Keratinocyte (primary cell): ENCODE results near the gene ADCY5. TPM values are rescaled to one million over a fixed set of nuclear protein-coding genes. Genes with fewer than 3 reads are reported as not detected.

Experiments used
- DNase-seq: peaks from one replicate; pipeline ENCODE4 v3.0.0-alpha.2; 2011; ENCODE audit warnings: low read depth, missing footprints, low spot score
- FAIRE-seq: peaks from 2 replicates; lab custom pipeline; 2011; peaks lifted over from hg19 to GRCh38; lab: Jason Lieb, UNC
- H2AFZ ChIP-seq: 2 replicates; pipeline ENCODE4 v1.6.0; 2012; ENCODE audit warnings: low read length, control low read depth, inconsistent platforms; ENCODE audit not compliant: control insufficient read depth
- H3K27ac ChIP-seq: 2 replicates; pipeline ENCODE4 v1.5.1; 2011; ENCODE audit warnings: low read length; ENCODE audit not compliant: control insufficient read depth, insufficient read depth
- H3K27me3 ChIP-seq: 3 replicates; pipeline ENCODE4 v1.6.0; 2011; ENCODE audit warnings: low read length; ENCODE audit not compliant: control insufficient read depth, insufficient read depth; ENCODE audit errors: extremely low read depth
- H3K36me3 ChIP-seq, 2 experiments: 2 replicates in 1 of 2; 3 replicates in 1 of 2; pipeline ENCODE4 v1.5.1; 2011; ENCODE audit warnings: low read length in 2 of 2, mild to moderate bottlenecking in 1 of 2; ENCODE audit not compliant: control insufficient read depth in 2 of 2, insufficient read depth in 2 of 2; ENCODE audit errors: extremely low read depth in 1 of 2
- H3K4me1 ChIP-seq: 3 replicates; pipeline ENCODE4 v1.5.1; 2011; ENCODE audit warnings: low read length; ENCODE audit not compliant: control insufficient read depth, insufficient read depth; ENCODE audit errors: extremely low read depth
- H3K4me2 ChIP-seq: 3 replicates; pipeline ENCODE4 v1.6.0; 2011; ENCODE audit warnings: low read depth, low read length; ENCODE audit not compliant: control insufficient read depth, insufficient read depth; ENCODE audit errors: extremely low read depth
- H3K4me3 ChIP-seq, 3 experiments: fragments of 200-600 bp in 1 of 3; sonication (generic) in 1 of 3; 2 replicates in 2 of 3; 3 replicates in 1 of 3; pipeline ENCODE4 v1.5.1; 2011 to 2016; ENCODE audit warnings: low read length in 3 of 3, mild to moderate bottlenecking in 3 of 3, control low read depth in 2 of 3, inconsistent platforms in 1 of 3, low read depth in 1 of 3, mixed read lengths in 1 of 3, mixed run types in 1 of 3, moderate library complexity in 1 of 3; ENCODE audit not compliant: control insufficient read depth in 2 of 3, insufficient read depth in 2 of 3; ENCODE audit errors: extremely low read depth in 1 of 3
- H3K79me2 ChIP-seq: 2 replicates; pipeline ENCODE4 v1.6.0; 2012; ENCODE audit warnings: low read length; ENCODE audit not compliant: control insufficient read depth, insufficient read depth
- H3K9ac ChIP-seq: 3 replicates; pipeline ENCODE4 v1.6.0; 2011; ENCODE audit warnings: low read length; ENCODE audit not compliant: control insufficient read depth, insufficient read depth; ENCODE audit errors: extremely low read depth
- H3K9me1 ChIP-seq: 3 replicates; pipeline ENCODE4 v1.6.0; 2011; ENCODE audit warnings: low read length; ENCODE audit not compliant: control insufficient read depth, insufficient read depth; ENCODE audit errors: extremely low read depth
- H3K9me3 ChIP-seq: 2 replicates; pipeline ENCODE4 v1.5.1; 2012; ENCODE audit warnings: low read depth, low read length; ENCODE audit not compliant: control insufficient read depth
- H4K20me1 ChIP-seq: 3 replicates; pipeline ENCODE4 v1.6.0; 2011; ENCODE audit warnings: low read length; ENCODE audit not compliant: control insufficient read depth, insufficient read depth; ENCODE audit errors: extremely low read depth
- EZH2 ChIP-seq: IDR thresholded peaks from one replicate; pipeline ENCODE4 v1.6.1; 2012; ENCODE audit warnings: inconsistent platforms, mild to moderate bottlenecking, low read length, moderate library complexity
- dilution Hi-C: fragments of 300-500 bp; cut with MboI; formaldehyde crosslinking; loops from one replicate; pipeline ENCODE4 v1.7.0; 2020; ENCODE audit warnings: low sequenced_read_pairs; ENCODE audit not compliant: extremely low pct_ligation_motif_present
- polyA plus RNA-seq, 5 experiments: library from polyadenylated mRNA; depleted of rRNA in 3 of 5; stranded (reverse) in 3 of 5; stranded (forward) in 1 of 5; unstranded in 1 of 5; fragments of >200 nt; gene quantifications; 1 replicate in 1 of 5; 2 replicates in 3 of 5; 3 replicates in 1 of 5; pipeline versions ENCODE4 v1.2.1 to v1.2.3, GENCODE V29; 2011 to 2012; ENCODE audit warnings: missing spikeins in 2 of 5, low read depth in 1 of 5, low replicate concordance in 1 of 5
- TF ChIP-seq, protein P1 (sequence below), 3 experiments: IDR thresholded peaks in 1 of 3; conservative IDR thresholded peaks in 1 of 3; optimal IDR thresholded peaks in 1 of 3; 2 replicates in 2 of 3; 3 replicates in 1 of 3; pipeline versions ENCODE3 to v1.5.1; 2011; ENCODE audit warnings: low read length in 3 of 3, mild to moderate bottlenecking in 3 of 3, moderate library complexity in 2 of 3, control low read depth in 1 of 3, inconsistent platforms in 1 of 3; ENCODE audit not compliant: insufficient read depth in 2 of 3; ENCODE audit errors: extremely low read depth in 1 of 3

ADCY5 gene
- polyA plus RNA-seq, 1 donor (not counting 4 experiments of a cell fraction or from before 2014, with no cell fraction given) = not detected

GRCh38 chr3:123416647-123417046, 32.2 kb downstream of the ADCY5 start:
- H4K20me1 ChIP-seq = no peaks in the 10 kb centered on the region
- no peaks in the 10 kb centered on the region for H3K79me2 ChIP-seq
- H3K4me3 ChIP-seq = no peak overlapping the region
- H3K36me3 ChIP-seq = no peaks in the 10 kb centered on the region
- no peak overlapping the region for H2AFZ ChIP-seq
- no peak overlapping the region for H3K4me2 ChIP-seq
- no peak overlapping the region for H3K27ac ChIP-seq
- no peaks in the 10 kb centered on the region for H3K9me3 ChIP-seq
- dilution Hi-C loops = no loop called here
- H3K27me3 ChIP-seq = peaks cover 31% of the 10 kb centered on the region
- no peak for DNase-seq
- no peaks in the 10 kb centered on the region for H3K4me1 ChIP-seq
- TF ChIP-seq, protein P1, sequence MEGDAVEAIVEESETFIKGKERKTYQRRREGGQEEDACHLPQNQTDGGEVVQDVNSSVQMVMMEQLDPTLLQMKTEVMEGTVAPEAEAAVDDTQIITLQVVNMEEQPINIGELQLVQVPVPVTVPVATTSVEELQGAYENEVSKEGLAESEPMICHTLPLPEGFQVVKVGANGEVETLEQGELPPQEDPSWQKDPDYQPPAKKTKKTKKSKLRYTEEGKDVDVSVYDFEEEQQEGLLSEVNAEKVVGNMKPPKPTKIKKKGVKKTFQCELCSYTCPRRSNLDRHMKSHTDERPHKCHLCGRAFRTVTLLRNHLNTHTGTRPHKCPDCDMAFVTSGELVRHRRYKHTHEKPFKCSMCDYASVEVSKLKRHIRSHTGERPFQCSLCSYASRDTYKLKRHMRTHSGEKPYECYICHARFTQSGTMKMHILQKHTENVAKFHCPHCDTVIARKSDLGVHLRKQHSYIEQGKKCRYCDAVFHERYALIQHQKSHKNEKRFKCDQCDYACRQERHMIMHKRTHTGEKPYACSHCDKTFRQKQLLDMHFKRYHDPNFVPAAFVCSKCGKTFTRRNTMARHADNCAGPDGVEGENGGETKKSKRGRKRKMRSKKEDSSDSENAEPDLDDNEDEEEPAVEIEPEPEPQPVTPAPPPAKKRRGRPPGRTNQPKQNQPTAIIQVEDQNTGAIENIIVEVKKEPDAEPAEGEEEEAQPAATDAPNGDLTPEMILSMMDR (optimal IDR thresholded peaks at IDR 0.05 in 1 of 3, IDR thresholded peaks at IDR 0.05 in 1 of 3, conservative IDR thresholded peaks at IDR 0.05 in 1 of 3; ENCODE audit: extremely low read depth in 1 of 3, insufficient read depth in 2 of 3, low read length in 3 of 3) = no peak
- TF ChIP-seq EZH2 = no peak
- H3K9me1 ChIP-seq = no peaks in the 10 kb centered on the region
- no peak for FAIRE-seq
- no peak overlapping the region for H3K9ac ChIP-seq

DNA sequence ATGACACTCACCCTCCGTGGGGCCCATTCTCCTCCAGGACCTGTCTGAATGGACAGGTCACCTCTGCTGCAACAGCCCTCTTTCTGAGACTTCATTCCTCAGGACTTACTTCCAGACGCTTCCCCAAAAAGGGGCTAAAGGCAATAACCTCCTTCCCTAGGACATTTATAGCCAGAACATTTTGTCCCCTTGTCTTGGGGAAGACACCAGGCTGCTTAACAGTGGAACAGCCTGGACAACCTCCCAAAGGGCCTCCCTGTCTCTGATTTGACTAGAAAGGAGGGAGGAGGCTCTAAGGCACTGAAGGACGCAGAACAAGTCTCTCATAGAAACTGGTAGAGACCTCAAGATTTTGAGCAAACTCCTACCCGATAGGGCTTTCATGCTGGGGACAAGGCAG, 32.7 kb downstream of the ADCY5 start:
- no peak overlapping the region for H3K27ac ChIP-seq

More for the DNA sequence above, 32.7 kb downstream of the ADCY5 start:
- H3K36me3 ChIP-seq = no peaks in the 10 kb centered on the region
- H3K79me2 ChIP-seq = no peaks in the 10 kb centered on the region
- H2AFZ ChIP-seq = no peak overlapping the region
- no peak for DNase-seq
- no peaks in the 10 kb centered on the region for H3K4me1 ChIP-seq
- H4K20me1 ChIP-seq = no peaks in the 10 kb centered on the region
- no peak overlapping the region for H3K9ac ChIP-seq
- H3K27me3 ChIP-seq = peaks cover 31% of the 10 kb centered on the region
- dilution Hi-C loops = no loop called here
- no peak overlapping the region for H3K4me2 ChIP-seq
- no peak for TF ChIP-seq EZH2
- TF ChIP-seq, protein P1 (optimal IDR thresholded peaks at IDR 0.05 in 1 of 3, IDR thresholded peaks at IDR 0.05 in 1 of 3, conservative IDR thresholded peaks at IDR 0.05 in 1 of 3; ENCODE audit: extremely low read depth in 1 of 3, insufficient read depth in 2 of 3, low read length in 3 of 3) = no peak
- H3K4me3 ChIP-seq = no peak overlapping the region
- no peaks in the 10 kb centered on the region for H3K9me1 ChIP-seq
- FAIRE-seq = no peak
- no peaks in the 10 kb centered on the region for H3K9me3 ChIP-seq
